ENCODE results near the gene TLE6. TPM values are rescaled to one million over a fixed set of nuclear protein-coding genes. Genes with fewer than 3 reads are reported as not detected.

TLE6 gene
- 4.1 to 6.1 TPM (median 5.0 TPM) in 5 replicates for total RNA-seq (2022; extraction: Qiagen RNA extraction; ENCODE audit: low read depth)

GRCh38 chr19:2977001-2977745 lies at the start of gene TLE6:
Gene TLE6, plus strand, starts transcription at chr19:2977564. Its CDS starts 670 bp downstream, at chr19:2978234.

GRCh38 chr19:2944775-2945574 lies 32.4 kb upstream of the TLE6 start, which contains the start of gene ZNF77:
Gene ZNF77, minus strand, starts transcription at chr19:2944971. Its CDS starts 131 bp downstream, at chr19:2944840.

GRCh38 chr19:3029065-3029923 lies 51.9 kb downstream of the TLE6 start, which contains the start of gene TLE2:
Gene TLE2, minus strand, starts transcription at chr19:3029280. Its CDS starts 376 bp downstream, at chr19:3028904.

Other genes with a start within 250 kb of the TLE6 start
- 24.0 to 31.6 TPM (median 29.6 TPM) in 5 replicates for gene SLC39A3, start 237.5 kb upstream of the TLE6 start, total RNA-seq (2022; extraction: Qiagen RNA extraction; ENCODE audit: low read depth)
- 58.5 to 83.0 TPM (median 72.7 TPM) in 5 replicates for gene SGTA, start 194.3 kb upstream of the TLE6 start, total RNA-seq (2022; extraction: Qiagen RNA extraction; ENCODE audit: low read depth)
- 84.8 to 111 TPM (median 96.4 TPM) in 5 replicates for gene THOP1, start 192.1 kb upstream of the TLE6 start, total RNA-seq (2022; extraction: Qiagen RNA extraction; ENCODE audit: low read depth)
- 0.55 to 1.1 TPM (median 1.0 TPM) in 5 replicates for gene ZNF554, start 157.7 kb upstream of the TLE6 start, total RNA-seq (2022; extraction: Qiagen RNA extraction; ENCODE audit: low read depth)
- gene ZNF555, start 136.1 kb upstream of the TLE6 start, total RNA-seq (2022; extraction: Qiagen RNA extraction; ENCODE audit: low read depth): 2.2 to 2.3 TPM (median 2.3 TPM) in 5 replicates
- gene ZNF556, start 110.2 kb upstream of the TLE6 start, total RNA-seq (2022; extraction: Qiagen RNA extraction; ENCODE audit: low read depth): 0.07 to 0.21 TPM in 2 of 5 replicates, not detected in the others
- 1.6 to 2.7 TPM (median 2.2 TPM) in 5 replicates for gene ZNF57, start 76.6 kb upstream of the TLE6 start, total RNA-seq (2022; extraction: Qiagen RNA extraction; ENCODE audit: low read depth)
- gene ZNF77, start 32.6 kb upstream of the TLE6 start, total RNA-seq (2022; extraction: Qiagen RNA extraction; ENCODE audit: low read depth): 1.3 to 2.4 TPM (median 1.8 TPM) in 5 replicates
- gene TLE2, start 51.7 kb downstream of the TLE6 start, total RNA-seq (2022; extraction: Qiagen RNA extraction; ENCODE audit: low read depth): 2.2 to 3.3 TPM (median 2.5 TPM) in 5 replicates
- 189 to 253 TPM (median 225 TPM) in 5 replicates for gene TLE5, start 84.9 kb downstream of the TLE6 start, total RNA-seq (2022; extraction: Qiagen RNA extraction; ENCODE audit: low read depth)
- gene GNA11, start 116.8 kb downstream of the TLE6 start, total RNA-seq (2022; extraction: Qiagen RNA extraction; ENCODE audit: low read depth): 31.5 to 36.8 TPM (median 33.2 TPM) in 5 replicates
- 0.08 to 0.11 TPM (median 0.09 TPM) in 4 of 5 replicates, not detected in the other for gene GNA15, start 158.5 kb downstream of the TLE6 start, total RNA-seq (2022; extraction: Qiagen RNA extraction; ENCODE audit: low read depth)
- gene S1PR4, start 201.2 kb downstream of the TLE6 start, total RNA-seq (2022; extraction: Qiagen RNA extraction; ENCODE audit: low read depth): 0.11 to 0.20 TPM (median 0.17 TPM) in 4 of 5 replicates, not detected in the other
- gene NCLN, start 208.4 kb downstream of the TLE6 start, total RNA-seq (2022; extraction: Qiagen RNA extraction; ENCODE audit: low read depth): 63.3 to 92.7 TPM (median 83.7 TPM) in 5 replicates
- gene CELF5, start 247.1 kb downstream of the TLE6 start, total RNA-seq (2022; extraction: Qiagen RNA extraction; ENCODE audit: low read depth): 0.45 to 0.75 TPM (median 0.56 TPM) in 5 replicates

Measured in A549 treated with DMSO at 1 μM for 4 hours (cell line).